Heart right ventricle (tissue), 16 donors: ENCODE data around the gene IL36A. TPM values are rescaled to one million over a fixed set of nuclear protein-coding genes. Genes with fewer than 3 reads are reported as not detected.

Source experiments
- ATAC-seq, 8 donors: fragments of 200-7000 bp; cut with Tn5 transposase; one replicate each; pipeline ENCODE4 v1.9.1; 2020; ENCODE audit warnings: mild to moderate bottlenecking in 8 of 8, moderate library complexity in 8 of 8, moderate number of reproducible peaks in 1 of 8
- DNase-seq, 2 donors: peaks; one replicate each; pipeline ENCODE4 v3.0.0-alpha.2; 2020
- H3K27ac ChIP-seq, 10 donors: fragments of 200-600 bp; sonication (generic) in 2 of 10; one replicate each; pipeline versions ENCODE4 v1.5.0 to v1.8.0; 2020 to 2022; ENCODE audit warnings: mild to moderate bottlenecking in 3 of 10
- H3K27me3 ChIP-seq, 7 donors: fragments of 200-600 bp; one replicate each; pipeline ENCODE4 v1.8.0; 2021 to 2022; ENCODE audit warnings: mild to moderate bottlenecking in 2 of 7
- H3K36me3 ChIP-seq, 9 donors: fragments of 200-600 bp; sonication (generic) in 1 of 9; one replicate each; pipeline versions ENCODE4 v1.5.0 to v1.8.0; 2020 to 2022; ENCODE audit warnings: mild to moderate bottlenecking in 2 of 9
- H3K4me1 ChIP-seq, 9 donors: fragments of 200-600 bp; sonication (generic) in 1 of 9; one replicate each; pipeline versions ENCODE4 v1.5.0 to v1.8.0; 2020 to 2022; ENCODE audit warnings: mild to moderate bottlenecking in 4 of 9
- H3K4me3 ChIP-seq, 10 donors: fragments of 200-600 bp; sonication (generic) in 2 of 10; one replicate each; pipeline versions ENCODE4 v1.5.0 to v1.8.0; 2020 to 2022; ENCODE audit warnings: mild to moderate bottlenecking in 7 of 10, moderate library complexity in 2 of 10
- H3K9me3 ChIP-seq, 11 donors: fragments of 200-600 bp in 10 of 11; sonication (generic) in 2 of 11; one replicate each; pipeline versions ENCODE4 v1.5.0 to v1.8.0; 2013 to 2022; ENCODE audit warnings: mild to moderate bottlenecking in 2 of 11, control low read depth in 1 of 11, moderate library complexity in 1 of 11
- CTCF ChIP-seq, 9 donors: fragments of 200-600 bp; sonication (generic) in 2 of 9; IDR thresholded peaks; one replicate each; pipeline versions ENCODE4 v1.5.0 to v1.8.0; 2021 to 2022; ENCODE audit warnings: antibody characterized with exemption in 9 of 9, mild to moderate bottlenecking in 5 of 9, moderate library complexity in 1 of 9
- WGBS, 2 donors: extraction: QIAGEN DNeasy Blood & Tissue Kit; methylation state at CpG; one replicate each; pipeline ENCODE4 v1.1.7; 2013; ENCODE audit warnings: inconsistent platforms in 1 of 2; 5-methylcytosine and 5-hydroxymethylcytosine counted together
- intact Hi-C, 10 donors: fragments of 100-400 bp; cut with DNase I; formaldehyde crosslinking; loops; one replicate each; pipeline versions ENCODE4 v1.11.1 to v1.14.2; 2022
- polyA plus RNA-seq, 2 donors: library from polyadenylated mRNA; stranded (reverse); fragments of 200-250 nt; gene quantifications; one replicate each; pipeline ENCODE4 v1.2.3, GENCODE V29; 2013
- total RNA-seq, 10 donors: library from RNA; stranded (reverse); fragmentation: NEBNext Ultra II Directional in 3 of 10; extraction: Animal tissue kit (Norgen Biotek cat#: 25700) in 3 of 10; gene quantifications; one replicate each; pipeline versions ENCODE4 v1.2.1 to v1.2.4, GENCODE V29; 2021 to 2023
- donor health status: Arrhythmogenic right ventricular cardiomyopathy.
- donor health status: ischemic (EF 13 %, LVEDD 7.1; RV severe dilation, severe dysfunction).
- donor health status: healthy with polysubstance abuse.
- donor health status: DM: no; HTN: yes; CAD: no.
- donor health status: DM: no; HTN: no; CAD: no.
- donor health status: ischemic (EF 25% LVEDD 6.9; RV normal size, moderate dysfunction).
- donor health status: ischemic (EF 25% LVEDD 5.7; RV mildly dilated, moderate dysfunction).
- donor health status: healthy.
- donor health status: DM: yes; HTN: yes; CAD: no.
- donor health status: Ischemic cardiomyopathy.
- donor health status: ischemic (EF 35%, LVEDD 5.7; RV mildly dilated, moderate dysfunction).
- donor health status: nonischemic (EF 11% LVEDD 7.7; RV severe dilation, severe dysfunction).
- donor health status: DM: yes; HTN: yes; CAD: no.
- donor health status: PGD.
- donor health status: ischemic (EF 29% LVEDD 5.4; RV normal size, mild dysfunction).
- donor health status: nonischemic (EF 23%, LVEDD 6.1; RV moderate dilation, normal function).

The IL36A gene
- total and polyA plus RNA-seq, 12 donors, result not detected

- DNase-seq, result no peak
- H3K4me3 ChIP-seq, result no peak overlapping the region
- H3K36me3 ChIP-seq, result no peaks in the 10 kb centered on the region
- H3K27ac ChIP-seq, result no peak overlapping the region
- no peaks in the 10 kb centered on the region for H3K9me3 ChIP-seq
- WGBS, 2 donors, result 95 to 97% methylated on average over 1 of the region's 1 CpG
- ATAC-seq, result no peak
- TF ChIP-seq CTCF (IDR thresholded peaks at IDR 0.05), result no peak
- intact Hi-C loops, result no loop called here
- no peaks in the 10 kb centered on the region for H3K4me1 ChIP-seq
- peaks cover 0 to 7% (median 0%) of the 10 kb centered on the region in 7 donors for H3K27me3 ChIP-seq
Observed at GRCh38 chr2:113011108-113011507, 5.8 kb downstream of the IL36A start.

DNA sequence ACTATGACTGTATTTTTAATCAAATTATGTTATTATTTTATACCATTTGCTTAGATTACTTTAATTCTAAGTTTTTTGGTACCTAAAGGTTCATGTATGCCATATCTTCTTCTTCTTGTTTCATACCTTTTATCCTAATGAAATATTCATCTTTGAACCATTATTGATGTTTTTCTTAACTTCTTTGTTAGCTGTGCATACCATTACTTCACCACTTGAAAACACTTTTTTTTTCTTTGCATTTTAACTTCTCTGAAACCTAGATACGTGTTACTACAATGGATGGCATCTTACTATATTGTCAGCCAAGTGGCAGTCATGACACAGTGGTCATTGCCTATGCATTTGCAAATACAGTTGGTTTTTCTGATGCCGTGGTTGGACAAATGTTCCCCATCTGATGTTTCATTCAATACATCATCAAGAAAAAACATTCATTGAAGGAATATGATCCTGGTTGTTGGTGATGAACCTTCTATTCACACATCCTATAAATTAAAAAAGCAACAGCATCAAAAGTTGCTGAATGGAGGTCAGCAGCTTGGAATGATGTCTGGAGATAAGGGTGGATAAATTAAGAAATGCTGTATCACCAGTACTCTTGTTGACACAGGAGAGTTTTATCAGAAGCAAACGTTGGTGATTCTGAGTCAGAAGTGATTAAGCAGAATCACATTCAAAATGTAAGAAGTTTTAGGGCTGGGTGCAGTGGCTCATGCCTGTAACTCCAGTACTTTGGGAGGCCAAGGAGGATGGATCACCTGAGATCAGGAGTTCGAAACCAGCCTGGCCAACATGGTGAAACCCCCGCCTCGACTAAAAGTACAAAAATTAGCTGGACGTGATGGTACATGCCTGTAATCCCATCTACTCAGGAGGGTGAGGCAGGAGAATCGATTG is 7.4 kb downstream of the IL36A start:
- ATAC-seq, result no peak
- H3K9me3 ChIP-seq, result no peaks in the 10 kb centered on the region
- peaks cover 0 to 17% (median 5%) of the 10 kb centered on the region in 7 donors for H3K27me3 ChIP-seq
- WGBS, 2 donors, result 70 to 72% methylated on average over 8 of the region's 8 CpGs
- no peaks in the 10 kb centered on the region for H3K4me1 ChIP-seq
- H3K4me3 ChIP-seq, result no peak overlapping the region
- H3K27ac ChIP-seq, result no peak overlapping the region
- DNase-seq, result no peak
- intact Hi-C loops, result no loop called here
- no peaks in the 10 kb centered on the region for H3K36me3 ChIP-seq
- TF ChIP-seq CTCF (IDR thresholded peaks at IDR 0.05), result no peak

- ATAC-seq, result no peak
Observed at GRCh38 chr2:113013336-113013661, 8.0 kb downstream of the IL36A start.

DNA sequence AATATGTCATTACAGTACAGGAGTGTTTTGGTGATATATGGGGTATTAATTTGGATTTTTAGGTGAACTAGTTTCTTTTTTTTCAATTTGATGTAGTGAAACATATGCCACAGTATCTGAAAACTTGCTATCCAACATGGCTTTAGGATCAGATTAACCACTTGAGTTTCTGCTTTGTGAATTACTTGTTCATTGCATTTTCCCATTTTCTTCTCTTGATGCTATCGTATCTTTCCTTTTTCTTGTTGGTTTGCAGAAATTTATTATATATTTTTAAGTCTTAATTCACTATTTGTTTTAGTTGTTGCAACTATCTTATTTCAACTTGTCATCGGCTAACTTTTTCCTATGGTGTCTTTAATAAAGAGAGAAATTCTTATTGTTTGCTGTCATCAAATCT is 8.8 kb downstream of the IL36A start:
- intact Hi-C loops, result no loop called here
- ATAC-seq, result no peak
- WGBS, 2 donors, result 94 to 96% methylated on average over 2 of the region's 2 CpGs

More at GRCh38 chr2:113013336-113013661, 8.0 kb downstream of the IL36A start:
- WGBS, 2 donors, result 79 to 86% methylated on average over 3 of the region's 3 CpGs
- Histone ChIP-seq H3K27ac (no peak overlapping the region), H3K27me3 (peaks cover 0 to 23% (median 5%) of the 10 kb centered on the region in 7 donors), H3K4me3 (no peak overlapping the region), H3K4me1 (no peaks in the 10 kb centered on the region), H3K36me3 (no peaks in the 10 kb centered on the region), H3K9me3 (no peaks in the 10 kb centered on the region)
- DNase-seq, result no peak
- intact Hi-C loops, result no loop called here
- no peak for TF ChIP-seq CTCF (IDR thresholded peaks at IDR 0.05)

More for the DNA sequence above, 8.8 kb downstream of the IL36A start:
- Histone ChIP-seq H3K27me3 (peaks cover 0 to 24% (median 5%) of the 10 kb centered on the region in 7 donors), H3K4me3 (no peak overlapping the region), H3K4me1 (no peaks in the 10 kb centered on the region), H3K36me3 (no peaks in the 10 kb centered on the region), H3K27ac (no peak overlapping the region), H3K9me3 (no peaks in the 10 kb centered on the region)
- TF ChIP-seq CTCF (IDR thresholded peaks at IDR 0.05), result no peak
- DNase-seq, result no peak
